SU-DHL-6 (cell line): ENCODE data around the gene LRRC14B.

Experiments
- EZH2phosphoT487 ChIP-seq: fragments of 200-600 bp; sonication (generic), shearing (Covaris generic); conservative IDR thresholded peaks from 2 replicates; pipeline ENCODE4 v1.6.1; 2018; ENCODE audit warnings: mild to moderate bottlenecking, antibody characterized with exemption, low read length, moderate library complexity, mixed read lengths
- TF ChIP-seq, protein P1 (sequence below): fragments of 200-600 bp; sonication (generic); IDR thresholded peaks from one replicate; pipeline ENCODE4 v1.5.1; 2017; ENCODE audit warnings: antibody characterized with exemption, mild to moderate bottlenecking, low read length, moderate library complexity; ENCODE audit not compliant: insufficient read depth, poor library complexity, severe bottlenecking

DNA sequence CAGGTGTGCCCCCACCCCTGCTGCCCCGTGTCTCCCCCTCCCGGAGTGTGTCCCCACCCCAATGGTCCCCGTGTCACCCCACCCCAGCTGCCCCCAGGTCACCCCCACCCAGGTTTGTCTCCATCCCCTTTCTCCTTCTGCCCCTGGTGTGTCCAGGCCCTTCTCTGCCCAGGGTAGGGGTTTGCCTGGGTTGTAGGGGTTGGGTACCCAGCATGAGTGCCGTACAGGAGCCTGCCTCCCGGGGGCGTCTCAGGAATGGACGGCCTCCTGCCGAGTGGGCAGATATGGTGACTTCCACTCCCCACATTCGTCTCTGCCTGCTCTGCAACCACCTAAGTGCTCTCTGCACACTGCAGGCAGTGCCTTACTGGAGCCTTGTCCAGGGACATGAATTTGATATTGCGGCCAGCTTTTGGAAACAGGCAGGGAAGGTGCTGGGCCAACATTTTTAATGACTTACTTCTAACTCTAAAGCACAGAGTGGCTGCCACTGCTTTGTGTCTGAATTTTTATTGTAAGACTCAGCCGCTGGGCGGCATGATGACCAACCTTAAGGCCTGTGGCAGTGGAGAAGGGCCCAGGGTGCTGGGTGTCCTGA, 6.7 kb downstream of the LRRC14B start:
- TF ChIP-seq, protein P1, sequence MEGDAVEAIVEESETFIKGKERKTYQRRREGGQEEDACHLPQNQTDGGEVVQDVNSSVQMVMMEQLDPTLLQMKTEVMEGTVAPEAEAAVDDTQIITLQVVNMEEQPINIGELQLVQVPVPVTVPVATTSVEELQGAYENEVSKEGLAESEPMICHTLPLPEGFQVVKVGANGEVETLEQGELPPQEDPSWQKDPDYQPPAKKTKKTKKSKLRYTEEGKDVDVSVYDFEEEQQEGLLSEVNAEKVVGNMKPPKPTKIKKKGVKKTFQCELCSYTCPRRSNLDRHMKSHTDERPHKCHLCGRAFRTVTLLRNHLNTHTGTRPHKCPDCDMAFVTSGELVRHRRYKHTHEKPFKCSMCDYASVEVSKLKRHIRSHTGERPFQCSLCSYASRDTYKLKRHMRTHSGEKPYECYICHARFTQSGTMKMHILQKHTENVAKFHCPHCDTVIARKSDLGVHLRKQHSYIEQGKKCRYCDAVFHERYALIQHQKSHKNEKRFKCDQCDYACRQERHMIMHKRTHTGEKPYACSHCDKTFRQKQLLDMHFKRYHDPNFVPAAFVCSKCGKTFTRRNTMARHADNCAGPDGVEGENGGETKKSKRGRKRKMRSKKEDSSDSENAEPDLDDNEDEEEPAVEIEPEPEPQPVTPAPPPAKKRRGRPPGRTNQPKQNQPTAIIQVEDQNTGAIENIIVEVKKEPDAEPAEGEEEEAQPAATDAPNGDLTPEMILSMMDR: no peak
- no peak for TF ChIP-seq EZH2phosphoT487
